GM20431 (cell line): ENCODE results near the gene DGCR6L.
"Not testable (repeated sequence)": the region's sequence is repeated elsewhere in the genome, so short reads cannot be mapped to it uniquely, and the experiment has no call there.

Experiments
- in situ Hi-C: fragments of 300-500 bp; cut with MseI, MboI; formaldehyde crosslinking; loops from one replicate; pipeline ENCODE4 v1.15.0; 2020; ENCODE audit warnings: low sequenced_read_pairs; ENCODE audit not compliant: unreplicated experiment

Gene DGCR6L

GRCh38 chr22:20311249-20312062 lies 8.4 kb downstream of the DGCR6L start:
- in situ Hi-C loops: not testable (repeated sequence)

GRCh38 chr22:20310773-20311172 lies 9.1 kb downstream of the DGCR6L start:
- in situ Hi-C loops: not testable (repeated sequence)

- in situ Hi-C loops: not testable (repeated sequence)
Observed at GRCh38 chr22:20310180-20310579, 9.7 kb downstream of the DGCR6L start.

- in situ Hi-C loops: not testable (repeated sequence)
Observed at GRCh38 chr22:20308806-20309650, 10.8 kb downstream of the DGCR6L start.

DNA sequence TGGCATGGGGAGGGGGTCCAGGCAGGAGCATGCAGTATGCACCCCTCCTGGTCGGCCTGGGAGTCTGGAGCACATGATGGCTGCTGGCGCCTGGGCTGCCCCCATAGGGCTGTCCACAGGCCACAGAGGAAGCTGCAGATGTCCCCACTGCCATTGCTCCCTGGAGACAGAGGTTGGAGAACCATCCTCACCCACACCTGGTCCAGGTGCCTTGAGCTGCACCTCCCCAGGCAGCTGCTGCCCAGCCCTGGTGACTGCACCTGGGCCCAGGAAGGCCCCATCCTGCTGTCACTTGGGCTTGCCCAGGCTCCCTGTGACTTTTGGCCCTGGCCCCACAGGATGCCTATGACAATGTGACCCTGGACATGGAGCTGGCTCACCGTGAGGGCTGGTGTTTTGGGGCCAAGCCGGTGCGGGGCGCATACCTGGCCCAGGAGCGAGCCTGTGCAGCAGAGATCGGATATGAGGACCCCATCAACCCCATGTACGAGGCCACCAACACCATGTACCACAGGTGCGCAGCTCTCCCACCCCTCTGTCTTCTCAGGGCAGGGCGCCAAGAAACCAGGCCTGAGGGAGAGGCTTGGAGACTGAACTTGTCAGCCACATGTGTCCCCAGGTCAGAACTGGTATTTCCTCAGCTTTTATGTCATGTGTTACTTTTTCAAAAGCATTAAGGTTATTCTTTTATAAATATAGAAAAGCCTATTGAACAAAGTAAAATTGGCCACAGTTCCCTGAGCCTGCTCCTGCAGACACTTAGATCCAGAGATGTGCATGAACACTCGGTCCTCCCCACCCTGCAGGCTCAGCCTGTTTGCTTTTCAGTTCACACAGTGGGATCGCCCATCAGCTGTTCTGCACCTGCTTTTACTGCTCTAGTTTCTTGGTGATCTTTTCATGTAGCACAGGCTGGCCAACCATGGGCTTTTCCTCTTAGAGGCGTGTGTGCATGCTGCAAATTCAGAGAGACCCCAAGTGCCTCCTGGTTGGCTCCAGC lies 12.1 kb downstream of the DGCR6L start:
- in situ Hi-C loops: not testable (repeated sequence)

DNA sequence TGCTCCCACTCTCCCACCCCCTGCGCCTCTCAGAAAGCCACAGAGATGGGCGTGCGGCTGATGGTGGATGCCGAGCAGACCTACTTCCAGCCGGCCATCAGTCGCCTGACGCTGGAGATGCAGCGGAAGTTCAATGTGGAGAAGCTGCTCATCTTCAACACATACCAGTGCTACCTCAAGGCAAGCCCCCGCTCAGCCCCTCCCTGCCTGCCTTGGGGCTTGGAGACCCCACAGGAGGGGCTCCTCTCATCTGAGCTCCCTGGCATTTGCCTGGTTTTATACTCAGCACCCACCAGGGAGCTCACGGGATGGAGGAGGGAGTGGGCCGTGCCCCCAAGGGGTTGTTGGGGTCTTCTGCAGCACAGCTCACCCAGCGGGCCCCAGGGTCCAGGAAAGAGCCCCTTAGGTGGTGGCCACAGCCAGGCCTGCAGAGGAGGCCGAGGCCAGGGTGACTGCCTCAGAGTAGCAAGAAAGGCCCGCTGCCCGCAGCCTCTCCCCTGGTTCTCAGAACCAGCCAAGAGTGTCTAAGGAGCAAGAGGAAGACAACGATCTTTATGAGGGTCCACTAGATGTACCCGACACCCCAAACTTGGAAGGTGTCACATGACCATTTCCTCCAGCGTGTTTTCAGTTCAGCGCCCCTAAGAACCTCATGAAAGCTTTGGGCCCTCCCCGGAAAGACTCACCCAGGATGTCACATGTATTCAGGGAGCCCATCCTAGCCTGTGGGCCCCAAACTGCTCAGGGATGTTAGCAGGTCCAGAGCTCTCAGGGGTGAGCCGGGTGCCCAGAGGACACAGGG lies 13.0 kb downstream of the DGCR6L start:
- in situ Hi-C loops: not testable (repeated sequence)

- in situ Hi-C loops: no loop called here
Observed at GRCh38 chr22:20305894-20306645, 13.8 kb downstream of the DGCR6L start.

DNA sequence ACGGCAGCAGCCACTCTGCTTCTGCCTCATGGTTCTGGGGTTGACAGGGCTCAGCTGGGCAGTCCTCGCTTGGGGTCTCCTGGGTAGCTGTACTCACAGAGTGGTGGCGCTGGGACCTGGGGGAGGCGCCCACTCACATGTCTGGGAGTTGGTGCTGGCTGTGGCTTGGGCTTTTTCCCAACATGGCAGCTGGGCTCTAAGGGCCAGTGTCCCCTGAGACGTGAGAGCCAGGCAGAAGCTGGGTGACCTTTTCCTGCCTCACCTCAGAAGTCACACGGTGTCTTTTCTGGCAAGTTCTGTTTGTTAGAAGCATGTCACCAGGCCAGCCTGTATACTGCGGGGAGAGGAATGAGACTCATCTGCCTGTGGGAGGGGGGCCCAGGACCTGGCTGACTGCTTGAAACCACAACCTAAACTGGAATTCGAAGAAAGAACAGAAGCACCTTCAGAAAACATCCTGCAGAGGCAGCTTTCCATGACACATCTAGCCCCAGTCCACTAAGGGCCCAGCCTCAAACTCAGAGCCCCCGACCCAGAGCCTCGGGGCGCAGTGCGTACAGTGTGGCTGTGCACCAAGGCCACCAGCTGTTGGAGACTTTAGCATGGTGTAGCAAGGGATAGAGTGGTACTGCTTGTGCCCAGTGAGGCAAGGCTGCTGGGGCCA lies 14.5 kb downstream of the DGCR6L start:
- in situ Hi-C loops: not testable (repeated sequence)

DNA sequence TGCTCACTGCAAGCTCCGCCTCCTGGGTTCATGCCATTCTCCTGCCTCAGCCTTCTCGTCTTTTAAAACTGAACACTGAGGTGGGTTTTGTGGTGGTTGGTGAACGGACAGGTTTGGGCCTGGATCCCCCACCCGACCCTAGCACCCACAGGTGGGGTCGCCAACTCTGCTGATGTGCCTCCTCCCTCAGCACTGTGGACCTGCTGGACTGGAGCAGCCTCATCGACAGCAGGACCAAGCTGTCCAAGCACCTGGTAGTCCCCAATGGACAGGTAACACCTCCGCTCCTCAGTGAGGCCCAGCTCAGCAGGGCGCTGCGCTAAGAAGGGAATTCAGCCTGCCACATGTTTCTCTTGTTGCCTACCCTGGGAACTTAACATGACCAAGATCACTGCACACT lies 15.2 kb downstream of the DGCR6L start:
- in situ Hi-C loops: no loop called here

DNA sequence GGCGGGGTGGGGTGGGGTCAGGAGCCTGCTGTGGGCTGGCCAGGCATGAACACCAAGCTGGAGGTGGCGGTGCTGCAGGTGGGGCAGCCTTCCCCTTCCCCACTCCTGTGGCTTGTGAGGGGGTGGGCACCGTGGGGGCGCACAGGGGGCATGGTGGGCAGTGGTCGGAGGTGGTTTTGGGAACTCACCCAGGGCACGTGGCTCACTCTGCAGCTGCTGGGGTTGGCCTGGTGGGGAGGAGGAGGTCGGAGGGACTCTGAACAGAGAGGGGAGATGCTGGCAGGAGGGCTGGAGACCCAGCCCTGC lies 16.7 kb downstream of the DGCR6L start:
- in situ Hi-C loops: not testable (repeated sequence)

GRCh38 chr22:20302438-20303228 lies 17.2 kb downstream of the DGCR6L start:
- in situ Hi-C loops: no loop called here

DNA sequence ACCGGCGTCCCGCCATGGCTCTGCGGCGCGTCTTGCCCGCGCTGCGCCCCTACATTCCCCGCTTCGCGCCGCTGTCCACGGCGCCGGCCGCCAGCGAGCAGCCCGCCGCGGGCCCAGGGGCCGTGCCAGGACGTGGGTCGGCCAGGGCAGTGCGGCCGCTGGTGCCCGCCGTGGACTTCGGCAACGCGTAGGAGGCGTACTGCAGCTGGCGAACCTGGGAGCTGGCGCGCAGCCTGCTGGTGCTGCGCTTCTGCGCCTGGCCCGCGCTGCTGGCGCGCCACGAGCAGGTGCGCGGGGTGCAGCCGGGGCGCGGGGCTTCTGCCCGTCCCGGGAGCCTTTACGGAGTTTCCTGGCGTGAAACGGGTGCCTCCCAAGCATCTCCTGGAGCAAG lies 20.1 kb downstream of the DGCR6L start:
- in situ Hi-C loops: no loop called here

- in situ Hi-C loops: no loop called here
Observed at GRCh38 chr22:20298803-20299745, 20.8 kb downstream of the DGCR6L start.

- in situ Hi-C loops: no loop called here
Observed at GRCh38 chr22:20298110-20298802, 21.6 kb downstream of the DGCR6L start.

DNA sequence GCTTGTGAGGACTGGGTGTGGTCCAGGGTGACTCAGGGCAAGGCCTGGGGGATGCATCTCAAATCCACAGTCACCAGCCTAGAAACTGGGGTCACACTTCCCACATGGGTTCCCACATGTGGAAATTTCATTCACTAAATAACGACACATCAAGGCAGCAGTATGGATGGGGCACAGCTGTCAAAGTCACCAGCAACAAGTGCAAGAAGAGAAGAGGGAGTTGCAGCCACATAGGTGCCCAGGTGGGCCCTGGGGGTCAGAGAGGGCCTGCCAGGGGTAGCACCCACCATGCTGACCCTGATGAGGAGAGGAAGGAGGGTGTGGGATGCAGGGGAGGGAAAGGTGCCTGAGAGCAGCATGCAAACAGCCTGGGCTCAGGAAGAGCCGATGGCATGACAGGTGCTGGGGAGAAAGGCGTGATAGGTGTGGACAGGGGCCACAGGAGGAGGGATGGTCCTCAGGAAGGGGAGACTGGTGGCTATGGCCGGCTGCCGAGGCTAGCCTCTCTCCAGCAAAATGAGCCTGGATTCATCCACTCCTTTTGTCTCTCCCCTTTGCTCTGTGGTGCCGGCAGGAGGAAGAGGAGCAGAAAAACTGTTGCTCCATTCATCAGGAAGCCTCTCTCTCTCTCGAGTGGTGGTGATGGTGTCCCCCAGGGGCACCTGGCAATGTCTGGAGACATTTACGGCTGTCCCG lies 22.3 kb downstream of the DGCR6L start:
- in situ Hi-C loops: no loop called here
